Right lobe of liver (tissue), 6 donors: Measurements from ENCODE around the gene RGS14. TPM values are rescaled to one million over a fixed set of nuclear protein-coding genes. Genes with fewer than 3 reads are reported as not detected.
A peak's percentile ranks its signal among the peaks of the same experiment; 100 is the strongest.

Experiments
- ATAC-seq, 4 donors: fragments of 200-7000 bp; cut with Tn5 transposase; one replicate each; pipeline ENCODE4 v1.9.1; 2020; ENCODE audit warnings: mild to moderate bottlenecking in 4 of 4, moderate library complexity in 4 of 4
- DNase-seq, 3 donors: peaks; one replicate each; pipeline ENCODE4 v3.0.0-alpha.2; 2020
- H3K27ac ChIP-seq, 3 donors: fragments of 200-600 bp; one replicate each; pipeline ENCODE4 v1.8.0; 2022
- H3K27me3 ChIP-seq, 2 donors: fragments of 200-600 bp; one replicate each; pipeline ENCODE4 v1.8.0; 2022
- H3K36me3 ChIP-seq, 4 donors: fragments of 200-600 bp; sonication (generic) in 1 of 4; one replicate each; pipeline versions ENCODE4 v1.5.1 to v1.8.0; 2017 to 2022; ENCODE audit warnings: control low read depth in 1 of 4
- H3K4me1 ChIP-seq, 4 donors: fragments of 200-600 bp; sonication (generic) in 1 of 4; one replicate each; pipeline versions ENCODE4 v1.5.1 to v1.8.0; 2017 to 2022; ENCODE audit warnings: control low read depth in 1 of 4
- H3K4me3 ChIP-seq, 3 donors: fragments of 200-600 bp; one replicate each; pipeline ENCODE4 v1.8.0; 2022
- H3K9me3 ChIP-seq, 4 donors: fragments of 200-600 bp; sonication (generic) in 1 of 4; one replicate each; pipeline versions ENCODE4 v1.5.1 to v1.8.0; 2017 to 2022; ENCODE audit warnings: control low read depth in 1 of 4
- CTCF ChIP-seq, 4 donors: fragments of 200-600 bp in 3 of 4; fragments of 450-650 bp in 1 of 4; IDR thresholded peaks; one replicate each; pipeline versions ENCODE4 v1.5.1 to v1.8.0; 2016 to 2022; ENCODE audit warnings: antibody characterized with exemption in 4 of 4, mild to moderate bottlenecking in 2 of 4
- POLR2A ChIP-seq: fragments of 450-650 bp; IDR thresholded peaks from one replicate; pipeline ENCODE4 v1.6.1; 2017; ENCODE audit warnings: antibody characterized with exemption, mild to moderate bottlenecking
- WGBS: methylation state at CpG from one replicate; pipeline ENCODE4 v1.1.6; 2018; ENCODE audit warnings: low coverage, low lambda C conversion rate; ENCODE audit not compliant: insufficient coverage; ENCODE audit errors: missing lambda C conversion rate; 5-methylcytosine and 5-hydroxymethylcytosine counted together
- intact Hi-C, 2 donors: fragments of 100-400 bp; cut with DNase I; formaldehyde crosslinking; loops; one replicate each; pipeline versions ENCODE4 v1.11.2 to v1.14.1; 2022
- total RNA-seq, 6 experiments: library from RNA; depleted of rRNA in 2 of 6; stranded (reverse); fragments of >200 nt in 2 of 6; fragmentation: NEBNext Ultra II Directional in 3 of 6; extraction: Animal tissue kit (Norgen Biotek cat#: 25700) in 3 of 6; gene quantifications; one replicate each; pipeline versions ENCODE4 v1.1.0 to v1.2.4, GENCODE V29; 2016 to 2023
- donor health status: DM: no; HTN: yes; CAD: no.
- donor health status: DM: no; HTN: no; CAD: no.
- donor health status: DM: no; HTN: no; CAD: no.
- donor health status: DM: no; HTN: yes; CAD: no.
- donor health status: DM: no; HTN: yes; CAD: no.

Gene RGS14
- total RNA-seq, 6 experiments from 2014 or later: 29.2 to 43.1 (median 35.2) TPM

GRCh38 chr5:177361418-177362291 is 3.9 kb downstream of the RGS14 start:
- intact Hi-C loops: no loop called here
- Histone ChIP-seq H3K9me3 (no peaks in the 10 kb centered on the region), H3K36me3 (no peaks in the 10 kb centered on the region), H3K4me1 (peaks cover 0 to 69% (median 30%) of the 10 kb centered on the region in 4 donors), H3K27me3 (no peaks in the 10 kb centered on the region), H3K27ac (peak overlapping the region in 2 of 3 donors; percentile 12 to 94), H3K4me3 (peak overlapping the region in 1 of 3 donors; percentile 68)
- ATAC-seq (no peak), DNase-seq (peak in 1 of 3 donors; percentile 57)
- no peak for TF ChIP-seq POLR2A
- TF ChIP-seq CTCF (IDR thresholded peaks at IDR 0.05): no peak
- WGBS: 53% methylated on average over 6 of the region's 6 CpGs

GRCh38 chr5:177362292-177362609 is 4.5 kb downstream of the RGS14 start:
- intact Hi-C loops: no loop called here
- Histone ChIP-seq H3K27me3 (no peaks in the 10 kb centered on the region), H3K4me1 (peaks cover 0 to 64% (median 30%) of the 10 kb centered on the region in 4 donors), H3K9me3 (no peaks in the 10 kb centered on the region), H3K36me3 (no peaks in the 10 kb centered on the region), H3K4me3 (peak overlapping the region in 1 of 3 donors; percentile 68), H3K27ac (peak overlapping the region in 2 of 3 donors; percentile 12 to 94)
- DNase-seq (peak in 1 of 3 donors; percentile 55), ATAC-seq (no peak)
- WGBS: 66% methylated on average over 7 of the region's 8 CpGs
- TF ChIP-seq POLR2A (no peak), CTCF (IDR thresholded peaks at IDR 0.05) (no peak)

- Histone ChIP-seq H3K4me1 (peaks cover 0 to 63% (median 33%) of the 10 kb centered on the region in 4 donors), H3K27ac (peak overlapping the region; percentile 56 to 94 (median 70)), H3K4me3 (peak overlapping the region; percentile 44 to 68 (median 58)), H3K36me3 (no peaks in the 10 kb centered on the region), H3K9me3 (no peaks in the 10 kb centered on the region), H3K27me3 (no peaks in the 10 kb centered on the region)
- DNase-seq (peak; percentile 72 to 90 (median 86)), ATAC-seq (peak; percentile 54 to 67 (median 62))
- intact Hi-C loops: no loop called here
- 6% methylated on average over 33 of the region's 59 CpGs for WGBS
- TF ChIP-seq POLR2A: no peak
- TF ChIP-seq CTCF (IDR thresholded peaks at IDR 0.05): no peak
Observed at GRCh38 chr5:177362610-177363507, 5.1 kb downstream of the RGS14 start.

- Histone ChIP-seq H3K27me3 (no peaks in the 10 kb centered on the region), H3K4me3 (peak overlapping the region; percentile 44 to 68 (median 58)), H3K9me3 (no peaks in the 10 kb centered on the region), H3K27ac (peak overlapping the region in 1 of 3 donors; percentile 94), H3K4me1 (peaks cover 0 to 63% (median 33%) of the 10 kb centered on the region in 4 donors), H3K36me3 (no peaks in the 10 kb centered on the region)
- WGBS: 32% methylated on average over 10 of the region's 10 CpGs
- DNase-seq (peak in 1 of 3 donors; percentile 11), ATAC-seq (no peak)
- TF ChIP-seq CTCF (IDR thresholded peaks at IDR 0.05) (no peak), POLR2A (no peak)
- intact Hi-C loops: no loop called here
Observed at GRCh38 chr5:177363565-177363964, 5.8 kb downstream of the RGS14 start.
